ENCODE results near the gene FGD6.

The FGD6 gene

GRCh38 chr12:95227818-95228356 is 10.6 kb upstream of the FGD6 start:
- in situ Hi-C loops (cut with MboI; ENCODE audit: low pct_unique_long_range_greater_than_20kb, low sequenced_read_pairs, unreplicated experiment) = no loop called here
- TF ChIP-seq, protein P1, sequence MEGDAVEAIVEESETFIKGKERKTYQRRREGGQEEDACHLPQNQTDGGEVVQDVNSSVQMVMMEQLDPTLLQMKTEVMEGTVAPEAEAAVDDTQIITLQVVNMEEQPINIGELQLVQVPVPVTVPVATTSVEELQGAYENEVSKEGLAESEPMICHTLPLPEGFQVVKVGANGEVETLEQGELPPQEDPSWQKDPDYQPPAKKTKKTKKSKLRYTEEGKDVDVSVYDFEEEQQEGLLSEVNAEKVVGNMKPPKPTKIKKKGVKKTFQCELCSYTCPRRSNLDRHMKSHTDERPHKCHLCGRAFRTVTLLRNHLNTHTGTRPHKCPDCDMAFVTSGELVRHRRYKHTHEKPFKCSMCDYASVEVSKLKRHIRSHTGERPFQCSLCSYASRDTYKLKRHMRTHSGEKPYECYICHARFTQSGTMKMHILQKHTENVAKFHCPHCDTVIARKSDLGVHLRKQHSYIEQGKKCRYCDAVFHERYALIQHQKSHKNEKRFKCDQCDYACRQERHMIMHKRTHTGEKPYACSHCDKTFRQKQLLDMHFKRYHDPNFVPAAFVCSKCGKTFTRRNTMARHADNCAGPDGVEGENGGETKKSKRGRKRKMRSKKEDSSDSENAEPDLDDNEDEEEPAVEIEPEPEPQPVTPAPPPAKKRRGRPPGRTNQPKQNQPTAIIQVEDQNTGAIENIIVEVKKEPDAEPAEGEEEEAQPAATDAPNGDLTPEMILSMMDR (IDR thresholded peaks at IDR 0.05; ENCODE audit: extremely low read depth, insufficient read depth, missing control alignments) = no peak
- DNase-seq (ENCODE audit: low spot score) = no peak

GRCh38 chr12:95225645-95226212 is 8.5 kb upstream of the FGD6 start:
- no peak for DNase-seq (ENCODE audit: low spot score)
- TF ChIP-seq, protein P1 (IDR thresholded peaks at IDR 0.05; ENCODE audit: extremely low read depth, insufficient read depth, missing control alignments) = no peak
- in situ Hi-C loops (cut with MboI; ENCODE audit: low pct_unique_long_range_greater_than_20kb, low sequenced_read_pairs, unreplicated experiment) = no loop called here

DNA sequence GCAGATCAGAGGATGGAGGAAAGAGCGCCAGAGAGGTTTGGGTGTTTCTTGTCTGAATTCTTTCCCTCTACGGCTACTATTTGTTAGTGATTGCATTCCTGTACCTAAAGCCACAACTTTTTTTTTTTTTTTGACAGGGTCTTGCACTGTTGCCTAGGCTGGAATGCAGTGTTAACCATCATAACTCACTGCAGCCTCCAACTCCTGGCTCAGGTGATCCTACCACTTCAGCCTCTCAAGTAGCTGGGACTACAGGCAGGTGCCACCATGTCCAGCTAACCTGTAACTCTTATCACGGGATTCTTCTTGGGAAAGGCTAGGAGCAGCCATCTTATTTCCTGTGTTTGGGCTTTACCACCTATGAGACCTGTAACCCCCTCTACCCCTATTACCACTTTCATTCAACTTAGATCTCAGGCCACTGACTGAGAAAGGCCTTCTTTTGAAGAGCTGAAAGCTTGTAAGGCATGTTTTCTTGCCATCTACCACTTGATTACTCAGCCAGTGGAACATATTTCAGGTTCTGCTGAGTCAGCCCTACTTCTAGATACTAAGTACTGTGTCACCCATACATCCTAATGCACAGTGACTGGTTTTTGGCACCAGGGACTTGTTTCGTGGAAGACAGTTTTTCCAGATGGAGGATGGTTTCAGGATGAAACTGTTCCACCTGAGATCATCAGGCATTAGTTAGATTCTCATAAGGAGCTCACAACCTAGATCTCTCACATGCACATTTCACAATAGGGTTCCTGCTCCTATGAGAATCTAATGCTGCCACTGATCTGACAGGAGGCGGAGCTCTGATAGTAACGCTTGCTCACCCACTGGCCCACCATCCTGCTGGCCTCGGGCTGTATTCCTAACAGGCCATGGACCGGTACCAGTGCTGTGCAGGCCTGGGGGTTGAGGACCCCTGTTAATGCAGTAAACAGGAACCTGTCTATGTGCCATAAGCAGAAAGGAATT is 7.2 kb upstream of the FGD6 start:
- in situ Hi-C loops (cut with MboI; ENCODE audit: low pct_unique_long_range_greater_than_20kb, low sequenced_read_pairs, unreplicated experiment) = no loop called here
- DNase-seq (ENCODE audit: low spot score) = no peak
- TF ChIP-seq, protein P1 (IDR thresholded peaks at IDR 0.05; ENCODE audit: extremely low read depth, insufficient read depth, missing control alignments) = no peak

DNA sequence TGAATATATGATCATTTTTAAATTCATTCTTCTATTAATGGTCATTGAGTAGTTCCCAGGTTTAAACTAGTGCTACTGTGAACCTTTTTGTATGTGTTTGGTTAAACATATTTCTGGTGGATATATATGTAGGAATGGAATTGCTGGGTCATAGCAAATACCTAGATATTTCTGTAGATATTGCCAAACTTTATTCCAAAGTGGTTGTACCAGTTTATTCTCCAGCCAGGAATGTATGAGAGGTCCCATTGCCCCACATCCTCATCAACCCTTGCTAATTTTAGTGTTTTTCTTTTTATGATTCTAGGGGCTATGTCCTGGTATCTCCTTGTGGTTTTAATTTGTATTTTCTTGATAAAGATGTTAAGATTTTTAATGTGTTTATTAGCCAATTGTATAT is 3.5 kb upstream of the FGD6 start:
- TF ChIP-seq, protein P1 (IDR thresholded peaks at IDR 0.05; ENCODE audit: extremely low read depth, insufficient read depth, missing control alignments) = no peak
- no peak for DNase-seq (ENCODE audit: low spot score)
- in situ Hi-C loops (cut with MboI; ENCODE audit: low pct_unique_long_range_greater_than_20kb, low sequenced_read_pairs, unreplicated experiment) = no loop called here

DNA sequence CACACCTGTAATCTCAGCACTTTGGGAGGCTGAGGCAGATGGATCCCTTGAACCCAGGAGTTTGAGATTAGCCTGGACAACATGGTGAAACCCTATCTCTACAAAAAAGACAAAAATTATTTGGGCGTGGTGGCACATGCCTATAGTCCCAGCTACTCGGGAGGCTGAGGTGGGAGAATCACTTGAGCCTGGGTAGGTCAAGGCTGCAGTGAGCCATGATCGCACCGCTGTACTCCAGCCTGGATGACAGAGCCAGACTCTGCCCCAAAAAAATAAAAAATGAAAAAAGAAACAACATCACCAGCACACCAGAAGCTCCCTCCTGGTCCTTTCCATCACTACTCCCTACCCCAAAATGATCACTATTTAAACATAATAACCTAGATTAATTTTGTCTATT is 2.9 kb upstream of the FGD6 start:
- no peak for DNase-seq (ENCODE audit: low spot score)
- in situ Hi-C loops (cut with MboI; ENCODE audit: low pct_unique_long_range_greater_than_20kb, low sequenced_read_pairs, unreplicated experiment) = no loop called here
- TF ChIP-seq, protein P1 (IDR thresholded peaks at IDR 0.05; ENCODE audit: extremely low read depth, insufficient read depth, missing control alignments) = no peak

DNA sequence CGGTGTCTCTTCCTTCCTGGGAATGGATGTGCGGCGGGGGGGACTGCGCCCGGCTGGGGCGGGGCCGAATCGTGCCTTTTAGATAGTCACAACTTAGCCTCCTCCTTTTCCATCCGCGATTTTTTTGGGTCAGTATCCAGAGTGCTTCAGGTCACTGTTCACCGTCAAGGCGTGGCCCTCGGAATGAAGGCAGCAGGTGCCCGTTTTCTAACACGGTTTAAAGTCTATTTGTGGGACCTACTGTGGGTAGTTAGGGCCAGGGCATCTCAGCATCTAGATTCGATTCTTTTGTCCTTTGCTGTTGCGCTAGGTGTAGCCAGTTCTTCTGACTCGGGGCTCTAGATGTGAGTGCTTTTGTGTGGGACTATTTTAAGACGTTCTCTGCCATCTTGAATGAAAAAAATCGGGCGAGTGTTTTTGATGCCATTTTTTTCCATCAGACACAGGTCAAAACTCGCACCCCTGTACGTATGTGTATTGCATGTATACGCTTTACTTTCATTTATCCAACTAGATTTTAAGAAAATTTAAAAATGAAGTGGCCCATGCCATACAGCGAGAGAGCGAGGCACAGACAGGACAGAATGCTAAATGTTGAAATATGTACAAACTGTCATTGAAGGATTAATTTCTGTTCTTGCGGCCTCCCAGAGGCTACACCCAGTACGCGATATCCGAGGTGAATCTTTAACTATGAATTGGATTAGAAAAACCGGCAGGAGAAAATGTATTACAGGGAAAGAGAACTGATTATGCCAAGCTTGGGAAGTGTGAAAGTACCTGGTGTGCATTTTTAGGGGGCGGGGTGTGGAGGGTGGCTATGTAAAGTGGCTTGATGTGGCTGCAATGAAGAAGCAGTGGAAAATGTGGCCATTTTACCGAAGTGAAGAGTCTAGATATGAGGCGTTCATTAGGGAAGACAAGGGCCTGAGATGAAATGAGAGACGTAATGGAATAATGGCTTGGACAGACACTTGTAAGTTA is 1.2 kb upstream of the FGD6 start:
- TF ChIP-seq, protein P1 (IDR thresholded peaks at IDR 0.05; ENCODE audit: extremely low read depth, insufficient read depth, missing control alignments) = no peak
- in situ Hi-C loops (cut with MboI; ENCODE audit: low pct_unique_long_range_greater_than_20kb, low sequenced_read_pairs, unreplicated experiment) = no loop called here
- peak; percentile 36 for DNase-seq (ENCODE audit: low spot score)
